Type B pancreatic cell (in vitro differentiated cells): ENCODE results near the gene COL26A1. TPM values are rescaled to one million over a fixed set of nuclear protein-coding genes. Genes with fewer than 3 reads are reported as not detected.

ENCODE experiments used
- DNase-seq: peaks from one replicate; pipeline ENCODE4 v3.0.0; 2021; ENCODE audit warnings: mixed read lengths; ENCODE audit not compliant: unreplicated experiment; ENCODE audit errors: extremely low spot score
- H3K27ac Mint-ChIP-seq: 2 replicates; pipeline ENCODE4 v1.8.0; 2021; ENCODE audit warnings: mild to moderate bottlenecking, mixed read lengths
- H3K27me3 Mint-ChIP-seq: 2 replicates; pipeline ENCODE4 v1.8.0; 2021; ENCODE audit warnings: mixed read lengths
- H3K36me3 Mint-ChIP-seq: 2 replicates; pipeline ENCODE4 v1.8.0; 2021; ENCODE audit warnings: mixed read lengths
- H3K4me1 Mint-ChIP-seq: one replicate; pipeline ENCODE4 v1.8.0; 2021; ENCODE audit warnings: mixed read lengths; ENCODE audit not compliant: unreplicated experiment
- H3K4me3 Mint-ChIP-seq: 2 replicates; pipeline ENCODE4 v1.8.0; 2021; ENCODE audit warnings: mild to moderate bottlenecking, mixed read lengths
- H3K9me3 Mint-ChIP-seq: 2 replicates; pipeline ENCODE4 v1.8.0; 2021; ENCODE audit warnings: mixed read lengths
- long read RNA-seq: library from polyadenylated mRNA; unstranded; transcript quantifications from one replicate; pipeline ENCODE4 v2.0.0, GENCODE V29; 2020
- total RNA-seq: library from RNA; stranded (reverse); gene quantifications from 2 replicates; pipeline ENCODE4 v1.2.1, GENCODE V29; 2021; ENCODE audit warnings: low replicate concordance
- TF ChIP-seq, protein P1 (sequence below): fragments of 200-600 bp; sonication (generic); conservative IDR thresholded peaks from 2 replicates; pipeline ENCODE4 v1.5.0; 2021; ENCODE audit warnings: antibody characterized with exemption, mild to moderate bottlenecking

Gene COL26A1
- total RNA-seq, result 10.6 and 47.9 TPM in 2 replicates
- long read RNA-seq, partial matches to known transcripts, result 2 of 2 reads
- long read RNA-seq, other reads (novel, unspliced or antisense), result 0 of 2 reads

DNA sequence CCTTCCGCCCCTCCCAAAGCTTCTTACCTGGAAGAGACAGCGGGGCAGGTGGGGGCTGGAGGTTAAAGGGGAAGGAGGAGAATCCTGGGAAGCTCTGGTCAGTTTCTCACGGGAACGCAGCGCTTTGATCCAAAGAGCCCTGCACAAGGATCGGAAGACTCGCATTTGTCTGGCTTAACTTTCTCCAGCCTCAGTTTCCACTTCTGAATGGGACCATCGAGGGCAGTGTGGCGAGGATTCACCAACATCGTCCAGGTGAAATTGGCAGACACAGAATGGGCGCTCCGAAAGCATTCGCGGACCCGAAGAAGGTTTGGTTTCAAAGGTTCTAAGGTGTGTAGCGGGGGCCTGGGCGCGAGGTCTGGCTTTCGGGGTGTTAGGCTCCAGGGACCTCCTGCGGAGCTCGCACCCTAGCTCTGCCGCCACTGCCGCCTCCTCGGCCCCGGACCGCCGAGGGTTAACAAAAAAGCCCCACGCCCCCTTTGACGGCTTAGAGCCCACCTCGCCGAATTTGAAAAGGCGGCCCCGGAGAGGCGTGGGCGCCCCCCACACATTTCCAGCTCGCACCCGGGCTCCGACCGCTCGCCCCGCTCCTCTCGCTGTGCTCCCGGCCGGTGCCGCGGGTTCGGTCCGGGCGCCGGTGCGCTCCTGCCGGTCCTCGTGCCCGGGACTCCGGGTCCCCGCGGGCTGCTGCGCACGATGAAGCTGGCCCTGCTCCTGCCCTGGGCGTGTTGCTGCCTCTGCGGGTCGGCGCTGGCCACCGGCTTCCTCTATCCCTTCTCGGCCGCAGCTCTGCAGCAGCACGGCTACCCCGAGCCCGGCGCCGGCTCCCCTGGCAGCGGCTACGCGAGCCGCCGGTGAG is at the start of gene COL26A1:
TSS of gene COL26A1 (plus strand) at position 542 of the 862 bp plus-strand sequence. CDS start at position 700, 158 bp downstream.
- Mint-ChIP-seq H3K36me3 (peaks cover 8% of the 10 kb centered on the region), H3K4me3 (peak within 1 kb of the TSS; percentile 83), H3K27ac (no peak within 1 kb of the TSS), H3K9me3 (no peaks in the 10 kb centered on the region), H3K4me1 (peaks cover 5% of the 10 kb centered on the region), H3K27me3 (peaks cover 3% of the 10 kb centered on the region)
- TF ChIP-seq, protein P1, sequence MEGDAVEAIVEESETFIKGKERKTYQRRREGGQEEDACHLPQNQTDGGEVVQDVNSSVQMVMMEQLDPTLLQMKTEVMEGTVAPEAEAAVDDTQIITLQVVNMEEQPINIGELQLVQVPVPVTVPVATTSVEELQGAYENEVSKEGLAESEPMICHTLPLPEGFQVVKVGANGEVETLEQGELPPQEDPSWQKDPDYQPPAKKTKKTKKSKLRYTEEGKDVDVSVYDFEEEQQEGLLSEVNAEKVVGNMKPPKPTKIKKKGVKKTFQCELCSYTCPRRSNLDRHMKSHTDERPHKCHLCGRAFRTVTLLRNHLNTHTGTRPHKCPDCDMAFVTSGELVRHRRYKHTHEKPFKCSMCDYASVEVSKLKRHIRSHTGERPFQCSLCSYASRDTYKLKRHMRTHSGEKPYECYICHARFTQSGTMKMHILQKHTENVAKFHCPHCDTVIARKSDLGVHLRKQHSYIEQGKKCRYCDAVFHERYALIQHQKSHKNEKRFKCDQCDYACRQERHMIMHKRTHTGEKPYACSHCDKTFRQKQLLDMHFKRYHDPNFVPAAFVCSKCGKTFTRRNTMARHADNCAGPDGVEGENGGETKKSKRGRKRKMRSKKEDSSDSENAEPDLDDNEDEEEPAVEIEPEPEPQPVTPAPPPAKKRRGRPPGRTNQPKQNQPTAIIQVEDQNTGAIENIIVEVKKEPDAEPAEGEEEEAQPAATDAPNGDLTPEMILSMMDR, result no peak
- peak; percentile 75 for DNase-seq

DNA sequence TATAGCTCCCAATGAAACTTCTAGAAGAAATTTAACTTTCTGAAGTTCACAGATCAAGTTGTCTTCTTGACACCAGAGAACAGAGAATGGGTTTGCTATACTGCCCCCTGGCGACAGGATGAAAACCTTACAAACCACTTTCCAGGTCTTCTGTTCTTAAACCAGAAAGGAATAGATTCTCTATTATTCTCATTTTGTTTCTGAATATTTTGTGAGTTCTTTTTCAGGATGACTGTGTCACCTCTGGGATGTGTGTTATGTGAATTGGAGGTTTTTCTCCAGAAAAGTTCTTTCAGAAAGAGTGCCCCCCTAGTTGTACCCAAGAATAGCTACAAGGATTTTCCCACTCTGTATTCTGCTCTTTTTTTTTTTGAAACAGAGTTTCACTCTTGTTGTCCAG is 47.3 kb upstream of the COL26A1 start:
- no peak for DNase-seq
- Mint-ChIP-seq H3K36me3 (peaks cover 18% of the 10 kb centered on the region), H3K27me3 (peaks cover under 1% of the 10 kb centered on the region), H3K4me1 (no peaks in the 10 kb centered on the region), H3K27ac (no peak overlapping the region), H3K4me3 (no peak overlapping the region), H3K9me3 (no peaks in the 10 kb centered on the region)
- TF ChIP-seq, protein P1, result peak; percentile 86

DNA sequence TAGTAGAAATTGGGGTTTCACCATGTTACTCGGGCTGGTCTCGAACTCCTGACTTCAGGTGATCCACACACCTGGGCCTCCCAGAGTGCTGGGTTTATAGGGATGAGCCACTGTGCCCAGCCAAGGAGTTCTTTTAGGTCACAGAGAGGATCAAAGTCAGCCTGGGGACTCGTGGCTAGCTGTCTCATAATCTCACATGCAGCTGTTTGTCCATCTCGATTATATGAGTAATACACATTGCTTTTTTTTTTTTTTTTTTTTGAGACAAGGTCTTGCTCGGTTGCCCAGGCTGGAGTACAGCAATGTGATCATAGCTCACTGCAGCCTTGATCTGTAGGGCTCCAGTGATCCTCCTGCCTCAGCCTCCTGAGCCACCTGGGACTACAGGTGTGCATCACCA is 43.3 kb upstream of the COL26A1 start:
- Mint-ChIP-seq H3K9me3 (no peaks in the 10 kb centered on the region), H3K27ac (no peak overlapping the region), H3K27me3 (no peaks in the 10 kb centered on the region), H3K4me1 (peaks cover 5% of the 10 kb centered on the region), H3K4me3 (no peak overlapping the region), H3K36me3 (peaks cover 8% of the 10 kb centered on the region)
- TF ChIP-seq, protein P1, result no peak
- DNase-seq, result no peak

DNA sequence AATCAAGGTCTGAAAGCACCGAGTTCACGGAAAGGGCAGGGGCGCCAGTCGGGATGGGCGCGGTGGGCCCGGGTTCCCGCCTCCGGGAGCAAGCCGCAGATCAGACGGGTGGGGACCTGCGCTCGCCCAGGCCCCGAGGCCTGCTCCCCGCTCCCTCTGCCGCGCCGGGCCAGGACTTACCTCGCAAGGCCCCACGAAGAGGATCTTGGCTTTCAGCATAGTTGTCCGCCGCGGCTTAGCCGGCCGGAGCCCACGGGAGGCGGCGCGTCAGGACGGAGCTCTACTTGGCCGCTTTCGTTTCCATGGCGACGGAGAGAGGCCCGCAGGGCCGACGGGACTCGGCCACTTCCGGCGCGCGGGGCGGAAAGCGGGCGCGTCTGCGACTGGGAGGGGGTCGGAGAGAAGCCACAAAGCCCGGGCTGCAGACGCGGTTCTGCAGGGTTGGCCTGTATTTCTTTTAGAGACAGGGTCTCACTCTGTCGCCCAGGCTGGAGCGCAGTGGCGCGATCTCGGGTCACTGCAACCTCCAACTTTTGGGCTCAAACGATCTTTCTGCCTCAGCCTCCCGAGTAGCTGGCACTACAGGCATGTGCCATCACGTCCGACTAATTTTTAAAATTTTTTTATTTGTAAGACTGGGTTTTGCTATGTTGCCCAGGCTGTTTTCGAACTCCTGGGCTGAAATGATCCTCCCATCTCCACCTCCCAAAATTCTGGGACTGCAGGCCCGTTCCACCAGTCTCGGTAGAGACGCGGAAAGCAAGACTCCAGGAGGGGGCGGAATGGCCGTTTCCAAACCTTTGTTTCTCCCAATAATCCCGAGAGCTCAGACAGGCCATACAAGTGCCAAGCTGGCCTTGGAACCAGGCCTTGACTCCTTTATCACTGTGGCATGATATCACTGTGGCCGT is 40.9 kb upstream of the COL26A1 start, which contains the start of gene IFT22:
TSS of gene IFT22 (minus strand) at position 322 of the 911 bp plus-strand sequence. CDS start at position 219, 103 bp downstream.
- Mint-ChIP-seq H3K9me3 (no peaks in the 10 kb centered on the region), H3K27ac (peak within 1 kb of the TSS; percentile 96), H3K27me3 (no peaks in the 10 kb centered on the region), H3K36me3 (no peaks in the 10 kb centered on the region), H3K4me1 (peaks cover 5% of the 10 kb centered on the region), H3K4me3 (peak within 1 kb of the TSS; percentile 95)
- peak; percentile 94 for DNase-seq
- TF ChIP-seq, protein P1, result peak; percentile 59

DNA sequence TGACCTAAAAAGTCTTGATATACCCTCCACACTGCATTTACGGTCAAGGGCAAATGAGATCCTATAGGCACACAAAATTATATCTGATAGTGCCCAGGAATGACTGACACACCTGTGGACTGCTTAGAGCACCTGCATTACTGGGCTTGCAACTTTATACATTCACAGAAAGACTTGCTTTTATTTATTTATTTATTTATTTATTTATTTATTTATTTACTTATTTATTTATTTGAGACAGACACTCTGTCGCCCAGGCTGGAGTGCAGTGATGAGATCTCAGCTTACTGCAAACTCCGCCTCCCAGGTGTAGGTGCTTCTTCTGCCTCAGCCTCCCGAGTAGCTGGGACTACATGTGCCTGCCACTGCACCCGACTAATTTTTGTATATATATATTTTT is 34.5 kb upstream of the COL26A1 start:
- Mint-ChIP-seq H3K27me3 (no peaks in the 10 kb centered on the region), H3K9me3 (no peaks in the 10 kb centered on the region), H3K27ac (no peak overlapping the region), H3K4me3 (no peak overlapping the region), H3K4me1 (no peaks in the 10 kb centered on the region), H3K36me3 (no peaks in the 10 kb centered on the region)
- TF ChIP-seq, protein P1, result no peak
- DNase-seq, result no peak
